ENCODE data around the gene TGM5. TPM values are rescaled to one million over a fixed set of nuclear protein-coding genes. Genes with fewer than 3 reads are reported as not detected.

Gene TGM5
- not detected in 5 replicates for total RNA-seq (2022; extraction: Qiagen RNA extraction; ENCODE audit: low read depth)

GRCh38 chr15:43266834-43267233 is at the start of gene TGM5:
TSS of gene TGM5 (minus strand) at chr15:43266928. CDS start at chr15:43266849, 79 bp downstream.

DNA sequence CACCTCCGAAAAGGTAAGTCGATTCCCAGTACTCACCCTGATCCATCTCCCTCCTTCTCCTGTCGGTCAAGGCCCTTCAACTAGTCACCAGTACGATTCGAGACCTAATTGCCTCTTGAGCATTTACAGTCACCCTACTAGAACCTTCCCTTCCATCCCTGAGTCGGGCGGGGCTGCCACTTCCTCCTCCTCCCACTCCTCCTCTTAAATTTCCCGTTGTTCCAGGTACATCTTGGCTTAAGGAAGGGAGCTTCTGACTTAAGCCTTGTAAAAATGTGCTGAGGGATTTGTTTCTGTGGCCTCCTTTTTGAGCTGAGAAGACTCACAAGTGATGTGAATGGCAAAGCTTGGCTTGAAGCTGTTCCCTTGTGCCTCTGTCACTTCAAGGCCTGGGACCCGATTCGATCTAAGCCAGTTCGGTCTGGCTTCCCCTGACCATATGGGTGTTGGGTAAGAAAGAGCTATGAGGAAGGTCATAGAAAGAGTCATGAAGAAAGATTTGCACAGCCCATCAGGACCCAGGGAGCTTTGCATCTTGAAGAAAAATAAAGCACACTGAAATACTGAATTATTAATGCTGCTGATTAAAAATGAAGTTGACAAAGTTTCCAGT is 35.6 kb upstream of the TGM5 start, which contains the start of gene TGM7:
Gene TGM7, minus strand, starts transcription at position 51 of the 613 bp plus-strand sequence.

DNA sequence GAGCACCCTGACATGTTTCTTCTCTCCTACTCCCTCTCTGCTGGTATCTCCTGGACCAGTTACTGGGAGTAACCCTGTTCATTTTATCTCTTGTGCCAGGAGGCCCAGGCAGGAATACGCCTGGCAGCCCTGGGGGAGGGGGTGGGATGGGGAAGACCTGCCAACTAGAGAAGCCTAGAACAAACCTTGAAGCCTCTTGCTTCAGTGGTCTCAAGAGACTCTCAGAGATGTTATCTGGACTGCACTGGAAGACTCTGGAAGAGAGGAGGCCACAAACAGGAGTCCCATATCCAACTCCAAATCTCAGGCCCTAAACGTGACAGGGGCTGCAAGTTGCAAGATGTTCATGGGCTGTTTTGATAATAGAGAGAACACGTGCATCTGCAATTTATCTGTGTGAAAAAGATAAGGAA is 45.7 kb downstream of the TGM5 start, which contains the start of gene EPB42:
Gene EPB42, minus strand, starts transcription at position 28 of the 413 bp plus-strand sequence. CDS start 193 bp downstream, outside the sequence.

DNA sequence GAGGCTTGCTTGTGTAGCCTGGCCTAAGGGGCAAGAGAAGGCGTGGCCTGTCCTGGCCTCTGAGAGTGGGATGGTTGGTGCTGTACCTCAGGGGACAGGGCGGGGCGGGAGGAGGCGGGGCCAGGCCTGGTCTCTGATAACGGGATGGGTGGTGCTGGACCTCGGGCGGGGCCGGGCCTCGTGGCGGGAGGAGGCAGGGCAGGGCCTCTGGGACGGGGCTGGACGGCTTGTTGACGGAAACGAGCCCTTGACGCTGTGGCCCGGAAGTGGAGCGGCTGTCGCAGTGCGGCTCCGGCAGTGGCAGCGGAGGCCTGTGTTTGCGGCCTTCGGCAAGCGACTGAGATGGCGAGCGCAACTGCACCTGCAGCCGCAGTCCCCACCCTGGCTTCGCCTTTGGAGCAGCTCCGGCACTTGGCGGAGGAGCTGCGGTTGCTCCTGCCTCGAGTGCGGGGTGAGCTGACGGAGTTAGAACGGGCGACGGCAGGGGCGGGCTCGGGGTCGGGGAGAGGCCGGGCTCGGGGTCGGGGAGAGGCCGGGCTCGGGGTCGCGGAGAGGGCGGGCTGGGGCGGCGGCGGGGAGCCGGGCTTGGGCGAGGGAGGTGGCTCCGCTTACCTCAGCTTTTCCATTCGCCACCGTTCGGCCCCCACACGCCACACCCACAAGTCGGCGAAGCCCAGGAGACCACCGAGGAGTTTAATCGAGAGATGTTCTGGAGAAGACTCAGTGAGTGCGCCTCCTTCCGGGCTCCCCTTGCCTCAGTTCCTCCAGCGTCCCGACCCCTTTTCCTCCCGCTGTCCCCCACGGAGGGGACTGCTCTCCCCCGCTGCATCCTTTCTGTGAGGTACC is 81.3 kb downstream of the TGM5 start, which contains the start of gene CCNDBP1:
Gene CCNDBP1, plus strand, starts transcription at position 247 of the 846 bp plus-strand sequence. Its CDS starts 96 bp downstream, at position 343.

Other genes starting within 250 kb of the TGM5 start
- gene UBR1, start 160.9 kb downstream of the TGM5 start, total RNA-seq (2022; extraction: Qiagen RNA extraction; ENCODE audit: low read depth) = 3.0 to 5.3 TPM (median 5.1 TPM) in 5 replicates
- 8.4 to 10.3 TPM (median 8.9 TPM) in 5 replicates for gene TMEM62, start 133.3 kb downstream of the TGM5 start, total RNA-seq (2022; extraction: Qiagen RNA extraction; ENCODE audit: low read depth)
- 25.8 to 27.9 TPM (median 27.4 TPM) in 5 replicates for gene CCNDBP1, start 81.5 kb downstream of the TGM5 start, total RNA-seq (2022; extraction: Qiagen RNA extraction; ENCODE audit: low read depth)
- gene EPB42, start 45.9 kb downstream of the TGM5 start, total RNA-seq (2022; extraction: Qiagen RNA extraction; ENCODE audit: low read depth) = not detected in 5 replicates
- gene TGM7, start 35.3 kb upstream of the TGM5 start, total RNA-seq (2022; extraction: Qiagen RNA extraction; ENCODE audit: low read depth) = not detected in 5 replicates
- gene LCMT2, start 63.6 kb upstream of the TGM5 start, total RNA-seq (2022; extraction: Qiagen RNA extraction; ENCODE audit: low read depth) = 6.1 to 7.7 TPM (median 6.7 TPM) in 5 replicates
- gene ZSCAN29, start 104.1 kb upstream of the TGM5 start, total RNA-seq (2022; extraction: Qiagen RNA extraction; ENCODE audit: low read depth) = 6.5 to 9.6 TPM (median 9.4 TPM) in 5 replicates
- 4.5 to 6.8 TPM (median 5.0 TPM) in 5 replicates for gene TUBGCP4, start 104.2 kb upstream of the TGM5 start, total RNA-seq (2022; extraction: Qiagen RNA extraction; ENCODE audit: low read depth)
- gene TP53BP1, start 226.2 kb upstream of the TGM5 start, total RNA-seq (2022; extraction: Qiagen RNA extraction; ENCODE audit: low read depth) = 14.6 to 19.8 TPM (median 17.8 TPM) in 5 replicates